Germinal center (tissue), 1 donor: ENCODE data around the gene CISD3.

Experiments
- DNase-seq: peaks from one replicate; pipeline ENCODE4 v3.0.0; 2012; ENCODE audit warnings: mixed read lengths, low spot score

The CISD3 gene

GRCh38 chr17:38779965-38780752, 50.0 kb downstream of the CISD3 start:
- DNase-seq, result no peak

- no peak for DNase-seq
Measured at GRCh38 chr17:38783227-38783626, 53.1 kb downstream of the CISD3 start.
